Loucy (cell line): Measurements from ENCODE around the gene PPP1R12B.

Experiments
- EZH2phosphoT487 ChIP-seq: fragments of 200-600 bp; IDR thresholded peaks from 2 replicates; pipeline ENCODE4 v1.6.1; 2018; ENCODE audit warnings: antibody characterized with exemption, mild to moderate bottlenecking, moderate library complexity, borderline replicate concordance
- TF ChIP-seq, protein P1 (sequence below): fragments of 200-600 bp; sonication (generic); conservative IDR thresholded peaks from 2 replicates; pipeline ENCODE4 v1.5.1; 2014; ENCODE audit warnings: mild to moderate bottlenecking, antibody characterized with exemption, low read length

DNA sequence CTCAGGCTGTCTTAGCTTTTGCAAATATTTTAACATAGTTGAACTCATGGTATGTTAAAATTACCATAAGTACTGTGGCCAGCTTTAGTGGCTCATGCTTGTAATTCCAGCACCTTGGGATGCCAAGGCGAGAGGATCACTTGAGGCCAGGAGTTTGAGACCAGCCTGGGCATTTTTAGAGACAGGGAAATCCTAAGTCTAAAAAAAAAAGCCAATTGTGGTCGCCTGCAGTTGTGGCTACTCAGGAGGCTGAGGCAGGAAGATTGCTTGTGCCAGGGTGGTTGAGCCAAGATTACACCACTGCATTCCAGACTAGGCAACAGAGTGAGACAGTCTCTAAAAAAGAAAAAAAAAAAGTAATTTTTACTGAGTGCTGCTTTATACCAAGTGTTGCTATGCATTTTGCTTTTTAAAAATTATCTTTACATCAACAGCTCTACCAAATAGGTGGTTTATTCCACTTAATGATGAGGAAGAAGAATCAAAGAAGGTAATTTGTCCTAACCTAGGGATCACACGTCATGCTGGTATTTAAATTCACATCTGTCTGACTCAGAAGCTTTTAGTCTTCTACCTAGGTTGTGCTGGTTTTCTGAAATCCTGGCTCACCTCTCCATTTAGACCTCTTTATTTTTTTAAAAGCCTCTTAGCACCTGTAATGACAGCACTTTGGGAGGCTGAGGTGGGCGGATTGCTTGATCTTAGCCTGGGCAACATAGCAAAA, 16.8 kb downstream of the PPP1R12B start:
- TF ChIP-seq, protein P1, sequence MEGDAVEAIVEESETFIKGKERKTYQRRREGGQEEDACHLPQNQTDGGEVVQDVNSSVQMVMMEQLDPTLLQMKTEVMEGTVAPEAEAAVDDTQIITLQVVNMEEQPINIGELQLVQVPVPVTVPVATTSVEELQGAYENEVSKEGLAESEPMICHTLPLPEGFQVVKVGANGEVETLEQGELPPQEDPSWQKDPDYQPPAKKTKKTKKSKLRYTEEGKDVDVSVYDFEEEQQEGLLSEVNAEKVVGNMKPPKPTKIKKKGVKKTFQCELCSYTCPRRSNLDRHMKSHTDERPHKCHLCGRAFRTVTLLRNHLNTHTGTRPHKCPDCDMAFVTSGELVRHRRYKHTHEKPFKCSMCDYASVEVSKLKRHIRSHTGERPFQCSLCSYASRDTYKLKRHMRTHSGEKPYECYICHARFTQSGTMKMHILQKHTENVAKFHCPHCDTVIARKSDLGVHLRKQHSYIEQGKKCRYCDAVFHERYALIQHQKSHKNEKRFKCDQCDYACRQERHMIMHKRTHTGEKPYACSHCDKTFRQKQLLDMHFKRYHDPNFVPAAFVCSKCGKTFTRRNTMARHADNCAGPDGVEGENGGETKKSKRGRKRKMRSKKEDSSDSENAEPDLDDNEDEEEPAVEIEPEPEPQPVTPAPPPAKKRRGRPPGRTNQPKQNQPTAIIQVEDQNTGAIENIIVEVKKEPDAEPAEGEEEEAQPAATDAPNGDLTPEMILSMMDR, result no peak
- TF ChIP-seq EZH2phosphoT487, result no peak
